ENCODE measurements around the gene LMO1.

GRCh38 chr11:8228231-8228630 is 35.4 kb downstream of the LMO1 start:
- no peak for TF ChIP-seq EP300 (IDR thresholded peaks at IDR 0.05)
- TF ChIP-seq POLR2A (IDR thresholded peaks at IDR 0.05; ENCODE audit: low read depth) = no peak
- TF ChIP-seq CTCF (IDR thresholded peaks at IDR 0.05) = no peak

All from esophagus muscularis mucosa (tissue), 4 donors.